Stimulated activated naive CD8-positive, alpha-beta T cell treated with anti-CD3 and anti-CD28 coated beads, Interleukin-15, amount 100 ng/mL, for 72 hours (primary cell): Measurements from ENCODE around the gene BMP10.
"Not testable (repeated sequence)": the region's sequence is repeated elsewhere in the genome, so short reads cannot be mapped to it uniquely, and the experiment has no call there.

Experiments
- ATAC-seq: fragments of 150-1000 bp; cut with Tn5 transposase; 2 replicates; pipeline ENCODE4 v1.10.0; 2021; ENCODE audit warnings: mild to moderate bottlenecking, moderate library complexity
- DNase-seq, 2 donors: peaks; one replicate each; pipeline ENCODE4 v3.0.0; 2021 to 2022
- H3K27ac Mint-ChIP-seq, 2 donors: one replicate each; pipeline ENCODE4 v1.8.0; 2022; ENCODE audit warnings: mild to moderate bottlenecking in 2 of 2, mixed read lengths in 2 of 2, moderate library complexity in 2 of 2
- H3K27me3 Mint-ChIP-seq: one replicate; pipeline ENCODE4 v1.8.0; 2022; ENCODE audit warnings: mixed read lengths
- H3K4me1 Mint-ChIP-seq: one replicate; pipeline ENCODE4 v1.8.0; 2022; ENCODE audit warnings: mild to moderate bottlenecking, mixed read lengths
- H3K4me3 Mint-ChIP-seq, 2 donors: one replicate each; pipeline ENCODE4 v1.8.0; 2022; ENCODE audit warnings: mild to moderate bottlenecking in 2 of 2, mixed read lengths in 2 of 2, moderate library complexity in 1 of 2
- H3K9me3 Mint-ChIP-seq, 2 donors: one replicate each; pipeline ENCODE4 v1.8.0; 2022; ENCODE audit warnings: mixed read lengths in 2 of 2

BMP10 gene

GRCh38 chr2:68907232-68907919 is 36.2 kb upstream of the BMP10 start:
- Mint-ChIP-seq H3K27me3 (no peaks in the 10 kb centered on the region), H3K4me3 (peak overlapping the region; percentile 52 to 62), H3K4me1 (peaks cover 36% of the 10 kb centered on the region), H3K9me3 (peaks cover 4 to 10% of the 10 kb centered on the region in 2 donors), H3K27ac (peak overlapping the region; percentile 42 to 86)
- ATAC-seq (no peak), DNase-seq (no peak)

DNA sequence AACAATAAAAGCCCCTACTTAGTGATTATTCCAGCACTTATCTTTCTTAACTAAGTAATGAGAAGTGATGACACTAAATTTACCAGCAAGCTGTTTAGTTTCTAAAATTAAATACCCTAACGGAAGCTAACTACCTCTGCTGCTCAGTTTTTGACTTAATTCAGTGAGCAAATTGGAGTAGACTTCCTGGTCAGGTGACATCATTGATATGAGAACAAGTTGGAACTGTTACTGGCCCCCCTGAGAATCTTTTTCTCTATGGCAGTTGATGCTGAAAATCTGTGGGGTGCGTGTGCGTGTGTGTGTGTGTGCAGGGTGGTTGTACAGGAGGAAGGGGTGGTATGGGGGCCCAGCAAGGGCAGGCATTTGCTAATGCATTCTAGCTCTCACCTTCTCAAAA is 35.5 kb upstream of the BMP10 start:
- Mint-ChIP-seq H3K4me1 (peaks cover 36% of the 10 kb centered on the region), H3K9me3 (peaks cover 6 to 14% of the 10 kb centered on the region in 2 donors), H3K27ac (no peak overlapping the region), H3K4me3 (no peak overlapping the region), H3K27me3 (no peaks in the 10 kb centered on the region)
- DNase-seq (no peak), ATAC-seq (no peak)

DNA sequence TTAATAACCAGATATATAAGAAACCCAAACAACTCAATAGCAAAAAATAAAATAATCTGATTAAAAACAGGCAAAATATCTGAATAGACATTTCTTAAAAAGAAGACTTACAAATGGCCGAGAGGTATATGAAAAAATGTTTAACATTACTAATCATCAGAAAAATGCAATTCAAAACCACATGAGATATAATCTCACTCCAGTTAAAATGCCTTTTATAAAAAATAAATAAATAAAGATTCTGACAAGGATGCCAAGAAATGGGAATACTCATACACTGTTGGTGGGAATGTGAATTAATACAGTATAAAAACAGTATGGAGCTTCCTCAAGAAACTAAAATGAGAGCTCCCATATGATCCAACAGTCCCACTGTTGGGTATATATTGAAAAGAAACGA is 33.9 kb upstream of the BMP10 start:
- Mint-ChIP-seq H3K27ac (no peak overlapping the region), H3K27me3 (no peaks in the 10 kb centered on the region), H3K4me1 (peaks cover 32% of the 10 kb centered on the region), H3K4me3 (no peak overlapping the region), H3K9me3 (peaks cover 13 to 22% of the 10 kb centered on the region in 2 donors)
- DNase-seq (no peak), ATAC-seq (no peak)

GRCh38 chr2:68901561-68901960 is 30.4 kb upstream of the BMP10 start:
- Mint-ChIP-seq H3K27me3 (no peaks in the 10 kb centered on the region), H3K9me3 (peaks cover 13 to 28% of the 10 kb centered on the region in 2 donors), H3K4me3 (no peak overlapping the region), H3K4me1 (peaks cover 1% of the 10 kb centered on the region), H3K27ac (no peak overlapping the region)
- no peak for DNase-seq
- no peak for ATAC-seq

DNA sequence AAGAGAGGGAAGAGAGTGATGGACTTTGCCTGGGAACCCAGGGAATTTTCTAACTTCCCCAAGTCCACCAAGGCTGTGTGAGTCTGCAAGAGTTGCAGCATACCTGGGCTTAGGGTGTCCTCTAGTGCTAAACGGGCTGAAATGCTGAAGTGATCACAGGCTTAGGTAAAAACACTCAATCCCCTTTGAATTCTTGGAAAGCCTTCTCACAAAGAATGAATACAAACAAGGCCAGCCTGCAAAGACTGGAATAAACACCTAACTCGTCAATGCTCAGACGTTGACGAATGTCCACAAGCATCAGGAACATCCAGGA is 30.0 kb upstream of the BMP10 start:
- Mint-ChIP-seq H3K9me3 (peaks cover 13 to 28% of the 10 kb centered on the region in 2 donors), H3K4me3 (no peak overlapping the region), H3K27ac (no peak overlapping the region), H3K27me3 (no peaks in the 10 kb centered on the region), H3K4me1 (no peaks in the 10 kb centered on the region)
- DNase-seq (no peak), ATAC-seq (no peak)

DNA sequence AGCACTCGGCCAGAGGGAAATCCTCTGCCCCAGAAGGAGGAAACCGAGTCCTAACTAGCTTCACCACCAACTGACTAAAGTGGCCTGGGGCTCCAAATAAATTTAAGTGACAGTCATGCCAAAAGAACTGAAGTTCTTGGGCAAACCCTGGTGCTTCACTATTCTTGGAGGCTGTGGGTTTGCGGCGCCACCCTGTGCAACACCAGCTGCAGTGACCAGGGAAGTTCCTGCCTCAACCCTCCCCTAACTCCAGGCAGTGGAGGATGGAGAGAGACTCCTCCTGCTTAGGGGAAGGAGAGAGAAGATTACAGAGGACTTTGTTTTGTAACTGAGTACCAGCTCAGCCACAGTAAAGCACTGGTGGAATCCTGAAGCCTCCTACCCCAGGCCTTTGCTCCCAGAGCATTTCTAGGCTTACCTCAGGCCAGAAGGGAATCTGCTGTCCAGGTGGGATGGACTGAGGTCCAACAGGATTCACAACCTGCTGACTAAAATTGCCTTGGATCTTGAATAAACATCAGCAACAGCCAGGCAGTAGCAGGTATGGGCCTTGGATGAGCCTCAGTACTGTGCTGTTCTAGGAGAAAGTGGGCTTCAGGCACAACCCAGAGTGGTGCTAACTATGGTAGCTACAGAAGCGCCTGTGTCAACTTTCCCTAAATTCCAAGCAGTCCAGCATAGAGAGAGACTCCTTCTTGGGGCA is 29.4 kb upstream of the BMP10 start:
- DNase-seq, result no peak
- H3K4me3 Mint-ChIP-seq, result no peak overlapping the region
- ATAC-seq, result no peak
- H3K27me3 Mint-ChIP-seq, result no peaks in the 10 kb centered on the region
- no peak overlapping the region for H3K27ac Mint-ChIP-seq
- no peaks in the 10 kb centered on the region for H3K4me1 Mint-ChIP-seq
- H3K9me3 Mint-ChIP-seq, result peaks cover 13 to 28% of the 10 kb centered on the region in 2 donors

GRCh38 chr2:68895981-68896380 is 24.8 kb upstream of the BMP10 start:
- H3K4me3 Mint-ChIP-seq, DNase-seq, ATAC-seq, H3K27me3 Mint-ChIP-seq, H3K9me3 Mint-ChIP-seq, H3K27ac Mint-ChIP-seq, H3K4me1 Mint-ChIP-seq: not testable (repeated sequence)

GRCh38 chr2:68889500-68889899 is 18.3 kb upstream of the BMP10 start:
- Mint-ChIP-seq H3K4me1 (no peaks in the 10 kb centered on the region), H3K4me3 (no peak overlapping the region), H3K9me3 (no peaks in the 10 kb centered on the region), H3K27me3 (peaks cover 7% of the 10 kb centered on the region), H3K27ac (no peak overlapping the region)
- DNase-seq, result no peak
- no peak for ATAC-seq

DNA sequence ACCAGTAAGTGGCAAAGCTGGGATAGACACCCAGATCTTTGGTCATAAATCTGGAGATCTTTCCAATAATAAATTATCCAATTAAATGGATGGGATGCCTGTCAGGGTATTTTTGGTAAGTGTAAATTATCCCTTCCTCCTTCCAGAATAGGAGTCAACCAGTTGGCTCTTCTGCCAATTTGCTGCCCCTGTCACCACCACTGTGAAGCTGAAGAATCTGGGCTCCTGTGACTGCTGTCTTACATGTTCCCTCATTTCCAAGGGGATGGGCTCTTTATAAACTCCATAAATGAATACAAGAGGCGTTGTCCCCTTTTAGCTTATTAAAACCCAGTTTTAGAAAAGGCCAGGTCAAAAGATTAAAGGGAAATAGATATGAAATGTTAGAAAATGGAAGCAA is 17.8 kb upstream of the BMP10 start:
- DNase-seq, result no peak
- peak overlapping the region in 1 of 2 donors; percentile 63 for H3K27ac Mint-ChIP-seq
- no peaks in the 10 kb centered on the region for H3K4me1 Mint-ChIP-seq
- H3K27me3 Mint-ChIP-seq, result peaks cover 7% of the 10 kb centered on the region
- no peak overlapping the region for H3K4me3 Mint-ChIP-seq
- no peak for ATAC-seq
- no peaks in the 10 kb centered on the region for H3K9me3 Mint-ChIP-seq

DNA sequence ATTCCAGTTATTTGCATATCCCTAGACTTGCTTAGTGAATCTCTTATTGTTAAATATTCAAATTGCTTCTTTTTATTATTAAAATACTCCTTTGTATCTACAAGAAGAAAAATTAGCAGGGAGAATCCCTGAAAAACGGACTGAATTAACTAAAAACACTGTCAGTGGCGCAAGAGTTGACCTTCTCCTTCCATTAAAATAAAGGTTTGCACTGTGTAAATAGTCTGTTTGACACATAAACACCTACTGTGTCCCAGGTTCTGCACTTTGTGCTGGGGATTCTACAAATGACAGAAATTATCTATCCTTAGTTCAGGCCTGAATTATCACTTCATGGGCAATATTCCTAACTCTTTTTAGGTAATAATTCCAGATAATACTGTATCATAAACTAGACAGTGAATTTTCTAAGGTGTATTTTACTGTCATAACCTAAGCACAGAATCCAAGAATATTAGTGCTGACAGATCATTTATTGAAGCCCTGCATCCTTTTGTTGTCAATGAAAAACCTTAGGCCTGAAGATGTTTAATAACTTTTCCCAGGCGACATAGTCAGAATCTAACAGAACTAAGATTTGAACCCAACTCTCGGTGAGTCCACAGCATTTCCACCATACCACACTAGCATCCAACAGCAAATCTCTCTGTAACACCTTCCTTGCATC is 17.0 kb upstream of the BMP10 start:
- peaks cover 7% of the 10 kb centered on the region for H3K27me3 Mint-ChIP-seq
- H3K4me1 Mint-ChIP-seq, result no peaks in the 10 kb centered on the region
- H3K9me3 Mint-ChIP-seq, result no peaks in the 10 kb centered on the region
- ATAC-seq (no peak), DNase-seq (no peak)
- no peak overlapping the region for H3K4me3 Mint-ChIP-seq
- peak overlapping the region in 1 of 2 donors; percentile 27 for H3K27ac Mint-ChIP-seq

DNA sequence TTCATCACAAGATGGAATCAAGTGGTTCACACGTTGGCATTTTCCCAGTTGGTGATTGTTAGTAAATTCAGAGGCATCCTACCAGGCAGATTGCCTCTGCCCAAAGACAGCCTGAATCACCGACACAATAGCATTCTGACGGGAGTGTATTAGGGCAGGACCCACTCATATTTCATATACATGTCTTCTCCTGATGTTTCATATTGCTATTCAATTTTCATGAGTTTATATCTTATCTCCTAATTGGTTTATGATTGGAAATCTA is 14.5 kb upstream of the BMP10 start:
- no peak overlapping the region for H3K27ac Mint-ChIP-seq

GRCh38 chr2:68885074-68885810 is 14.0 kb upstream of the BMP10 start:
- DNase-seq (no peak), ATAC-seq (no peak)
- Mint-ChIP-seq H3K27me3 (peaks cover 2% of the 10 kb centered on the region), H3K4me3 (no peak overlapping the region), H3K4me1 (no peaks in the 10 kb centered on the region), H3K9me3 (no peaks in the 10 kb centered on the region), H3K27ac (no peak overlapping the region)

More for the DNA sequence above, 14.5 kb upstream of the BMP10 start:
- Mint-ChIP-seq H3K9me3 (no peaks in the 10 kb centered on the region), H3K4me1 (no peaks in the 10 kb centered on the region), H3K27me3 (no peaks in the 10 kb centered on the region), H3K4me3 (no peak overlapping the region)
- ATAC-seq, result no peak
- DNase-seq, result no peak

DNA sequence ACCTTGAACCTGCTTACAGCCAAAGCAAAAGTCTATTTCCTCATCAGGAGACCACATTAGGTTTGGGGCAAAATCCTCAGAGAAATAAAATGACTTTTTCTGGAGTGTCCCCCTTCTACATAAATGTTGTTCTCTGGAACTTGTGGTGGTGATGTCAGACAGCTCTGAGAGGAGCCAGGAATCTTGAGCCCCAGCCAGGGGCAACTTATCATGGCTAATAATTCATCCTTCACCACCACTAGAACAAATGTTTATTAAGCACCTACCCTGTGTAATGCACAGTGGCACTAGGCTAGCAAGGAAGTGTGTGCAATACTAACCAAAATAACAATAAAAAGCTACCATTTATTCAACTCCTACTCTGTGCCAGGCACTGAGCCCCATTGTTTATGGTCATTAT is 9.0 kb upstream of the BMP10 start:
- H3K4me1 Mint-ChIP-seq, result no peaks in the 10 kb centered on the region
- no peak overlapping the region for H3K27ac Mint-ChIP-seq
- H3K9me3 Mint-ChIP-seq, result no peaks in the 10 kb centered on the region
- DNase-seq (no peak), ATAC-seq (no peak)
- H3K27me3 Mint-ChIP-seq, result peaks cover 12% of the 10 kb centered on the region
- H3K4me3 Mint-ChIP-seq, result no peak overlapping the region

DNA sequence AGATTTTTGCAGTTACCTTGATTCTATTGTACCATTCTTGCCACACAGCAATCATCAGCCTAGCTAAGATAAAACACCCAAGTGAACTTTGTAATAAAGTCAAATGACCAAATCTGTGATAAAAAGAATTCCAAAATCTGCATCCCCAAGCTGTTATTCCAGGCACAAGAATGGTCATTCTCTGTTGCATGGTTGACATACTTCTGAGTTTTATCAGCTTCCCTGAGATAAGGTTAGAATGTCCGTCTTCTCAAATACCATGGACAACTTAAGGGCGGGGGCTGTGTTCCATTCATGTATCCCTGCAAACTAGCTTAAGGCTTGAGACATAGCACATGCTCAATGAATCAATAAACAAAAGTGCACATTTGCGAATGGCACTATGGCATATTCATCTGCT is 8.1 kb upstream of the BMP10 start:
- no peaks in the 10 kb centered on the region for H3K4me1 Mint-ChIP-seq
- H3K27ac Mint-ChIP-seq, result no peak overlapping the region
- DNase-seq, result no peak
- no peak for ATAC-seq
- no peaks in the 10 kb centered on the region for H3K9me3 Mint-ChIP-seq
- H3K27me3 Mint-ChIP-seq, result peaks cover 12% of the 10 kb centered on the region
- no peak overlapping the region for H3K4me3 Mint-ChIP-seq

GRCh38 chr2:68878753-68879152 is 7.6 kb upstream of the BMP10 start:
- no peaks in the 10 kb centered on the region for H3K4me1 Mint-ChIP-seq
- H3K27ac Mint-ChIP-seq, result no peak overlapping the region
- H3K27me3 Mint-ChIP-seq, result peaks cover 12% of the 10 kb centered on the region
- no peak for DNase-seq
- no peak overlapping the region for H3K4me3 Mint-ChIP-seq
- no peak for ATAC-seq
- no peaks in the 10 kb centered on the region for H3K9me3 Mint-ChIP-seq
